Loucy (cell line): ENCODE results near the gene RRP8.

Source experiments
- H2AFZ ChIP-seq: fragments of 200-600 bp; sonication (generic); 2 replicates; pipeline ENCODE4 v1.6.0; 2016; ENCODE audit warnings: antibody characterized with exemption, mild to moderate bottlenecking, low read length, moderate library complexity
- H3F3A ChIP-seq: fragments of 200-600 bp; 2 replicates; pipeline ENCODE4 v1.6.0; 2016; ENCODE audit warnings: antibody characterized with exemption, low read depth, mild to moderate bottlenecking
- H3K27me3 ChIP-seq: fragments of 200-600 bp; sonication (generic); 2 replicates; pipeline ENCODE4 v1.6.1; 2014; ENCODE audit warnings: low read length, mild to moderate bottlenecking; ENCODE audit not compliant: insufficient read depth, poor library complexity, severe bottlenecking
- H3K36me3 ChIP-seq: fragments of 200-600 bp; sonication (generic); 2 replicates; pipeline ENCODE4 v1.6.1; 2016; ENCODE audit warnings: low read length; ENCODE audit not compliant: insufficient read depth
- H3K4me1 ChIP-seq: fragments of 200-600 bp; sonication (generic); 2 replicates; pipeline ENCODE4 v1.5.1; 2014; ENCODE audit warnings: low read length, mild to moderate bottlenecking; ENCODE audit not compliant: insufficient read depth, poor library complexity, severe bottlenecking
- H3K4me2 ChIP-seq: fragments of 200-600 bp; sonication (generic); 2 replicates; pipeline ENCODE4 v1.6.0; 2014; ENCODE audit warnings: antibody characterized with exemption, low read length, low read depth, mild to moderate bottlenecking; ENCODE audit not compliant: poor library complexity, severe bottlenecking
- H3K4me3 ChIP-seq: fragments of 200-600 bp; sonication (generic); 2 replicates; pipeline ENCODE4 v1.5.1; 2014; ENCODE audit warnings: low read length, mild to moderate bottlenecking, mixed read lengths; ENCODE audit not compliant: poor library complexity, severe bottlenecking
- H3K79me2 ChIP-seq: fragments of 200-600 bp; sonication (generic); 2 replicates; pipeline ENCODE4 v1.6.1; 2014; ENCODE audit warnings: low read length; ENCODE audit not compliant: insufficient read depth
- H3K9ac ChIP-seq: fragments of 200-600 bp; sonication (generic); 2 replicates; pipeline ENCODE4 v1.6.0; 2014; ENCODE audit warnings: mild to moderate bottlenecking, low read depth, low read length, moderate library complexity; ENCODE audit not compliant: poor library complexity, severe bottlenecking
- H3K9me2 ChIP-seq: fragments of 200-600 bp; sonication (generic); replicated peaks from 2 replicates; pipeline ENCODE4 v1.6.1; 2016; ENCODE audit warnings: low read depth, low read length, mixed read lengths
- H3K9me3 ChIP-seq: fragments of 200-600 bp; sonication (generic); 2 replicates; pipeline ENCODE4 v1.6.1; 2014; ENCODE audit warnings: mild to moderate bottlenecking, antibody characterized with exemption, low read length, low read depth; ENCODE audit not compliant: insufficient read depth
- H4K20me1 ChIP-seq: fragments of 200-600 bp; sonication (generic); 2 replicates; pipeline ENCODE4 v1.6.0; 2014; ENCODE audit warnings: antibody characterized with exemption, low read length, mild to moderate bottlenecking; ENCODE audit not compliant: insufficient read depth, poor library complexity, severe bottlenecking
- EZH2phosphoT487 ChIP-seq: fragments of 200-600 bp; IDR thresholded peaks from 2 replicates; pipeline ENCODE4 v1.6.1; 2018; ENCODE audit warnings: antibody characterized with exemption, mild to moderate bottlenecking, moderate library complexity, borderline replicate concordance
- TF ChIP-seq, protein P1 (sequence below): fragments of 200-600 bp; sonication (generic); conservative IDR thresholded peaks from 2 replicates; pipeline ENCODE4 v1.5.1; 2014; ENCODE audit warnings: mild to moderate bottlenecking, antibody characterized with exemption, low read length

RRP8 gene

GRCh38 chr11:6620636-6621035 lies 17.2 kb upstream of the RRP8 start:
- no peak for TF ChIP-seq EZH2phosphoT487
- TF ChIP-seq, protein P1, sequence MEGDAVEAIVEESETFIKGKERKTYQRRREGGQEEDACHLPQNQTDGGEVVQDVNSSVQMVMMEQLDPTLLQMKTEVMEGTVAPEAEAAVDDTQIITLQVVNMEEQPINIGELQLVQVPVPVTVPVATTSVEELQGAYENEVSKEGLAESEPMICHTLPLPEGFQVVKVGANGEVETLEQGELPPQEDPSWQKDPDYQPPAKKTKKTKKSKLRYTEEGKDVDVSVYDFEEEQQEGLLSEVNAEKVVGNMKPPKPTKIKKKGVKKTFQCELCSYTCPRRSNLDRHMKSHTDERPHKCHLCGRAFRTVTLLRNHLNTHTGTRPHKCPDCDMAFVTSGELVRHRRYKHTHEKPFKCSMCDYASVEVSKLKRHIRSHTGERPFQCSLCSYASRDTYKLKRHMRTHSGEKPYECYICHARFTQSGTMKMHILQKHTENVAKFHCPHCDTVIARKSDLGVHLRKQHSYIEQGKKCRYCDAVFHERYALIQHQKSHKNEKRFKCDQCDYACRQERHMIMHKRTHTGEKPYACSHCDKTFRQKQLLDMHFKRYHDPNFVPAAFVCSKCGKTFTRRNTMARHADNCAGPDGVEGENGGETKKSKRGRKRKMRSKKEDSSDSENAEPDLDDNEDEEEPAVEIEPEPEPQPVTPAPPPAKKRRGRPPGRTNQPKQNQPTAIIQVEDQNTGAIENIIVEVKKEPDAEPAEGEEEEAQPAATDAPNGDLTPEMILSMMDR, result no peak
- no peaks in the 10 kb centered on the region for H4K20me1 ChIP-seq
- no peaks in the 10 kb centered on the region for H3F3A ChIP-seq
- no peak overlapping the region for H3K4me3 ChIP-seq
- no peak overlapping the region for H3K9ac ChIP-seq
- H2AFZ ChIP-seq, result no peak overlapping the region
- H3K4me2 ChIP-seq, result no peak overlapping the region
- no peaks in the 10 kb centered on the region for H3K36me3 ChIP-seq
- H3K9me2 ChIP-seq, result no peaks in the 10 kb centered on the region
- peaks cover 6% of the 10 kb centered on the region; the same call in 1 of the 2 replicates for H3K79me2 ChIP-seq
- no peaks in the 10 kb centered on the region for H3K9me3 ChIP-seq
- no peaks in the 10 kb centered on the region for H3K27me3 ChIP-seq
- H3K4me1 ChIP-seq, result peaks cover 18% of the 10 kb centered on the region

GRCh38 chr11:6619004-6619745 lies 15.8 kb upstream of the RRP8 start, which contains the start of gene TPP1:
TSS of gene TPP1 (minus strand) at chr11:6619422. CDS start at chr11:6619400, 22 bp downstream.
- Histone ChIP-seq H3K4me2 (peak within 1 kb of the TSS; percentile 92), H3F3A (no peaks in the 10 kb centered on the region), H3K27me3 (no peaks in the 10 kb centered on the region), H3K4me3 (peak within 1 kb of the TSS; percentile 85), H2AFZ (peak within 1 kb of the TSS; percentile 68), H3K9me2 (no peaks in the 10 kb centered on the region), H4K20me1 (no peaks in the 10 kb centered on the region), H3K79me2 (peaks cover 6% of the 10 kb centered on the region; the same call in 1 of the 2 replicates), H3K36me3 (no peaks in the 10 kb centered on the region), H3K9me3 (no peaks in the 10 kb centered on the region), H3K4me1 (peaks cover 18% of the 10 kb centered on the region), H3K9ac (peak within 1 kb of the TSS; percentile 63)
- TF ChIP-seq, protein P1, result no peak
- no peak for TF ChIP-seq EZH2phosphoT487

GRCh38 chr11:6618117-6619003 lies 14.9 kb upstream of the RRP8 start:
- H3K9ac ChIP-seq, result peak overlapping the region; percentile 63
- peaks cover 21% of the 10 kb centered on the region for H3K4me1 ChIP-seq
- H3F3A ChIP-seq, result no peaks in the 10 kb centered on the region
- H3K9me2 ChIP-seq, result no peaks in the 10 kb centered on the region
- peak overlapping the region; percentile 85 for H3K4me3 ChIP-seq
- H3K79me2 ChIP-seq, result peaks cover 6% of the 10 kb centered on the region; the same call in 1 of the 2 replicates
- H3K4me2 ChIP-seq, result peak overlapping the region; percentile 92
- no peaks in the 10 kb centered on the region for H3K9me3 ChIP-seq
- TF ChIP-seq, protein P1, result no peak
- TF ChIP-seq EZH2phosphoT487, result no peak
- no peaks in the 10 kb centered on the region for H3K36me3 ChIP-seq
- H4K20me1 ChIP-seq, result no peaks in the 10 kb centered on the region
- H3K27me3 ChIP-seq, result no peaks in the 10 kb centered on the region
- no peak overlapping the region for H2AFZ ChIP-seq
